GM15510 (cell line): Measurements from ENCODE around the gene INKA2.

ENCODE experiments used
- POLR2A ChIP-seq: IDR thresholded peaks from 3 replicates; pipeline ENCODE4 v1.6.1; 2011; ENCODE audit warnings: borderline replicate concordance; ENCODE audit not compliant: insufficient read length; ENCODE audit errors: extremely low read depth

INKA2 gene

DNA sequence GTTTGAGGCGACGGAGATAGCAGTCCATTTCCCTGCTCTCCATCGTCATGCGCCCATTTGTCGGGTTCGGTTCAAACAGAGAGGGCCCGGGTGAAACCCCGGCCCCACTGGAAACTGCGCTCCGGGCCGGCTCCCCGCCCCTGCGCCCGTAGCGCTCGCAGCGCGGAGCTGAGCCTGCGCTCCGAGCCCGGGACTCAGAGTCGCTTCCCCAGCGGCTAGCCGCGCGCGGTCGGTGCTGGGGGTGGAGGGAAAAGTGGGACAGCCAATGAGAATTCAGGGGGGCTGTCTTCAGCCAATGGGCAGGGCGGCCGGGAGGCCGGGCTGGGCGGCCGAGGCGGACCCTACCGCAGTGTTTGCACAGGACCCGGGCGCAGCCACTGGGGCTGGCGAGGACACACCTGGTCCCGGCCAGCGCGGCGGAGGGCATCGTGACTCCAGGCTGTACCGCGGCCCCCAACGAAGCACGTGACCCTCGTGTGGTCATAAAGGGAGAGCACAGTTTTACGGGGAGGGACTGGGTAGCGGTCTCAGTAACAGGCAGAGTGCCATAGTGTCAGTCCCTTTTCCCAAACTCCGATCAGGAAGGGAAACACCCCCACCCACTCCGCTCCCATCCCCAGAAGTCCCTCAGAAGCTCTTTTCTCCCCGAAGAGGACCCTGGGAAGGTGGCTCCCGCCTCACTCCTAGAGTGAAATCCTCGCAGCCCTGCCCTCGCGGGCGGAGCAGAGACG lies at the start of gene INKA2:
TSS of gene INKA2 (minus strand) at position 202 of the 731 bp plus-strand sequence. CDS start at position 49, 153 bp downstream.
- TF ChIP-seq POLR2A = peak; percentile 72

DNA sequence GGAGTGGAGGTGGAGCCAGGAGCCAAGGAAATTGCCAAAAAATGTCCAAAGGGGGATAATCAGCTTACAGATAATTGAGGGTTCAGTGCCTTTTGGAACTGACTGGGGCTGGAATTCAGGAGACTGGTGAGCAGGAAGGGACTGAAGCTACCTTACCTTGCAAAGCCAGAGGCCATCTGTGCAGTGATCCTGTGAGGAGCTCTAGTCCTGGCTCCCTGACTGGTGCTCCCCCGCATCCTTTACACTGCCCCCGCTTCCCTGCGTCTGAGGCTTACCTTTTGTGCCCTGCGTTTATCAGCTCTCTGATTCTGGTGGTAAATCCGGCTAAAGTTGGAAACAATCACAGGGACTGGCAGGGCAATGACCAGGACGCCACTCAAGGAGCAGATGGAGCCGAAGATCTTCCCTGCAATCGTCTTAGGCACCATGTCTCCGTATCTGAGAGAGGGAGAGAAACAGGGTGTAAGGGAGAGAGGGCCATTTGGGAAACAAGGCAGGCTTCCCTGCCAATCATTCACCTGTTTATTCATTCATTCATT lies 47.5 kb upstream of the INKA2 start:
- TF ChIP-seq POLR2A = no peak

DNA sequence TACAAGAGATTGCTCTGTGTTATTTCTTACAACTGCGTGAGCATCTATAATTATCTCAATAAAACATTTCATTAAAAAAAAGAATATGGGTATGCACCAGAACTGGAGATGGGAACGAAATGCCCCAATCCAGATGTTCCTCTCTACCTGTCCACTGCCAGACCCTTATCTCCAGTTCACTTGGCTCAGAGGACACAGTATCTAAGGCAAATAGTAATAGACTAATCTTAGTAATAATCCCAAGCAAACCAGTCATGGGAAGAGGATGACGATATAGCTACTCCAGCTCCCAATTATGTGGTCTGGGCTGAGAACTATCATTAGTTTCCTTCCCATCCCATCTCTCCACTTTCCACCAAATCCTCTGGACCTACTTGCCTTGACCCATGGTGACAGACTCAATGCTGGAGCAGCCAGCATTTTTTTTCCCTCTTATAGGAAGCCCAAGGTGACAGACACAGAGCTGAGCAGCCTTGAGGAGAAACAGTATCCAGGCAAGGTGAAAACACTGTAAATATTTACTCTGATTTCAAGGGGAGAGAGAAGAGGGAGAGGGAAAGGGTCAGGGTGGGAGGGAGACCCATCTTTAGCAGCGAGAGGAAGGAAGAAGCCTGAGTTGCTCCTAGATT lies 45.2 kb upstream of the INKA2 start:
- no peak for TF ChIP-seq POLR2A

DNA sequence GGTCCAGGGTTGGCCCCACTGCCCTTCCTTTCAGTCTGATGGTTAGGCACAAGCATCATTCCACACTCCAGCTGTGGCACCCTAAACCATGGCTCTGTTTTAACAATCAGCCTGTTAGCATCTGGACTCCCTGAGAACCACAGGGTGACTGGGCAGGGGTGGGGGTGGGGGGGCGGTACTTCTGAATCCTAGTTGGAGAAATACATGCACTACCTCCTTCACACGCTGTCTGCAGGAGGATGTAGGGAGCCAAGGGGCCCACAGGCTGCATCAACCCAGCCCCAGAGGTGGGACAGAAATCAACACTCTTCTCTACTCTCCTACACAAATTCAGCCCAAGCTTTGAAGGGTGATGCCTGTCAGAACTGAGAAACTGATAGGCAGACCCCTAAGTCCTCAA lies 40.4 kb upstream of the INKA2 start:
- no peak for TF ChIP-seq POLR2A

DNA sequence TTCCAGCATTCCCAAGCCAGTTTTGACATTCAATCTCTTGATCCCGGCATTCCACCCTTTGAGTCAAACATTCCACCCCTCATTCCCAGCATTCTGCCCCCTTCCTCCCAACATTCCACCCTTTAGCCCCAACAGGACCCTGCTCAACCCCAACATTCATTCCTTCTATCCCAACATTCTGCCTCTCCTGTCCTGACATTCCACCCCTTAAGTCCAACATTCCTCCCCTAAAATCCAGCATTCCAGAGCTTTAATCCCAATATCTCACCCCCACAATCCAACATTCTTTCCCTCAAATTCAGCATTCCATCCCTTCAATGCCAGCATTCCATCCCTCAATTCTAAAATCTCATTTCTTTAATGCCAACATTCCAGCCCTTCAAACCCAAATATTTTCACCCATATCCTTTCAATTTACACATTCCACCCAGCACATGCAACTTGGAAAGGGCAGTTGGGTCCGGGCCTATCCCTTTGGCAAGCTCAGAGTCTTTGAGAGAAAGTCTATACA lies 39.4 kb upstream of the INKA2 start:
- TF ChIP-seq POLR2A = no peak

DNA sequence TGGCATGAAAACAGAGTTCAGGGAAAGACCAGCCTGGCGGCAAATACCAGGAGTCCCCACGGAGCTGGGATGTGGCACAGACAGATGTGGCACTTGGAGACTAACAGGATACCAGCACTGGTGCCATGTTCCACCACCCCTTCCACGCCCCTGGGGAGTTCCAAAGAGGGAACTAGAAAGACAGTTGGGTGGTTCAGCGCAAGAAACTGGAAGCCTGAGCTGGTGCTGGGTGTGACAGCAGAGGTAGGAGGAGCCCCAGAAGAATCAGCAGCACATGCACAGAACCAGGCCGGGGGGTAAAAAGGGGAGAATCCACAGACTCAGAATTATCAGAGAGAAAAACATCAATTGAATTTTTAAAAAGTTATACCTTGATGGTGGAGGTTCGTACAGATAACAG lies 38.9 kb upstream of the INKA2 start:
- no peak for TF ChIP-seq POLR2A

DNA sequence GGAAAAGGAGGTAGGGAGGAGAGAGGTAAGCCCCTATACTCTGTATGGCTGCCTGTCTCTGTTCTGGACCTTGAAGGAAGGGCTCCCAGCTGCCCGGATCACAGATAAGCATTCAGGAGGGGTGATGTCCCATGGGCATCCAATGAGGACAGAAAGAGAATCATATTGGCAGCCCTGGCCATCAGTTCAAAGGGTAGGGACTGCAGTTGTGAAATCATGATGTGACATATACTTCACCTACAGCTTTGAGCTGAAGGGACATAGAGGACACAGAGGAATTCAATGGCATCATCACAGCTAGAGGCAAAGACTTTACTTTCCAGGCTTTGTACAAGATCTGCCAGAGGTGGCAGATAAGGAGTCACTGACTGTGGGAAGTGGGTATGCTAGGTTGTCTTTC lies 38.1 kb upstream of the INKA2 start:
- TF ChIP-seq POLR2A = no peak

DNA sequence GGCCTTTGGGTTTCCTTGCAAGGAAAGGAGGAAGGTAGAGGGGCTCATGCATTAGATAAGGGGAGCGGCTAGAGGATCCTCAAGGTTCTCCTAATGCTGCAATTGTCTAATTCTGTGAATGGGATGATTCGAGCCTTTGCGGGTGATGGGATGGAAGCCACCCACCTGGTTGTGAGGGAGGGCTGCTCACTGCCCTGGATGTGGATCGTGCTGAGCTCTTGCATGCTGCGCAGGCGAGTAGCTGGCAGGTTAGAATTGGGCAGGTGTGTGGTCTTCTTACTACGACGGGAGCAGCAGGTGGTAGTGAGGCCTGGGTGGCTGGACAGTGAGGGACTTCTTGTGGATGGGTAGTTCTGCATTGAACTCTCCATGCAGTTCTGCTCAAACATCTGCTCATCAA lies 37.7 kb upstream of the INKA2 start:
- TF ChIP-seq POLR2A = no peak

DNA sequence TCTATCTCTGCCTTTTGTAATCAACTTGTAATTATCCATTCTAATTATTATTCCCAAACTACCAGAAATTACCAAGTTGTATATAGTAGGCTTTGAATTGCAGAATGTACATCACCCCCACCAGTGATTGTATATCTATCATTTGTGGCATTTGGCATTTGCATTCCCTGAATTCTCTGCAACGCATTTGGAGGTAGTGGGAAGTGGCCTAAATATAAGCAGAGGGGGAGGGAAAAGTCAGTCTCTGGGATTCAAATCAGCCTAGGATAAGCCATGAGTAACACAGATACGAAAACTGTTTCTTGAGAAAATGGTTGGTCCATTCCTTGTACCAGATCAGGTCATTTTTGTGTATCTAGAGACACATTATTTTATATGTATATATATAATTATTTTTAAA lies 37.2 kb upstream of the INKA2 start:
- no peak for TF ChIP-seq POLR2A

DNA sequence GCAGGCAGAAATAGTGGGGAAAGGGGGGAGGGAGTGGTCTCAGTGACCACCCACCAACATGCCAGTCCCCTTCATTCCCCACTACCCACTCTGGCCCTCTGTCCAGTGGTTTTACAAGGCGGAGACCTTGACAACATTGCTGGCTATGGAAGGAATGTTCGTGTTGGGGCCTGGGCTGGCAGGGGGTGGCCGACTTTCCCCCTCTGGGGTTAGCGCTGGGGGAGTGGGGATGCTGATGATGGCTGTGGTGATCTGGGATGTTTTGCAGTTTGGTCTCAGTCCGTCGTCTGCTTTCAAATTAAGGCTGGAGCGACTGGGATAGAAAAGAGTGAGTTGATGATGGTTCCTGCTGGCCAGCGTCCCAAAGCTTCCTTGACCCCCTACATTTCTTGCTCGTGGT lies 36.8 kb upstream of the INKA2 start:
- TF ChIP-seq POLR2A = no peak

DNA sequence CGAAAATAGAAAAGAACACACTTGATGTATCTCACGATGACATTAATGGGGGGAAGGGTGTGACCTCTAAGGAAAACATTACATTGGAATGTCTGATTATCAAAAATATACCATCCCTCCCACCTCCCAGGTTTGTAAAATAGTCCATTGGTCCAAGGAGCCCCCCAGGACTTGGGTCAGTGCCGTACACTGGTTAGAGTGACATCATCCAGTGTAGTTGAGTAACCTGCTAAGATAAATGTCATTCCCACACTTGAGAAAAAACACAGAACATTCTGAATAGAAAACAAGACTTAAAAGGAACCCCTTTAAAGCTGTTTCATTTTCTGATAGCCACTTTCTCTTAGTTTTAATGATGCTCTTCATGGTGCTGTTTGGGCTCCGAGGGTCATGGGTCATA lies 31.7 kb upstream of the INKA2 start:
- no peak for TF ChIP-seq POLR2A

DNA sequence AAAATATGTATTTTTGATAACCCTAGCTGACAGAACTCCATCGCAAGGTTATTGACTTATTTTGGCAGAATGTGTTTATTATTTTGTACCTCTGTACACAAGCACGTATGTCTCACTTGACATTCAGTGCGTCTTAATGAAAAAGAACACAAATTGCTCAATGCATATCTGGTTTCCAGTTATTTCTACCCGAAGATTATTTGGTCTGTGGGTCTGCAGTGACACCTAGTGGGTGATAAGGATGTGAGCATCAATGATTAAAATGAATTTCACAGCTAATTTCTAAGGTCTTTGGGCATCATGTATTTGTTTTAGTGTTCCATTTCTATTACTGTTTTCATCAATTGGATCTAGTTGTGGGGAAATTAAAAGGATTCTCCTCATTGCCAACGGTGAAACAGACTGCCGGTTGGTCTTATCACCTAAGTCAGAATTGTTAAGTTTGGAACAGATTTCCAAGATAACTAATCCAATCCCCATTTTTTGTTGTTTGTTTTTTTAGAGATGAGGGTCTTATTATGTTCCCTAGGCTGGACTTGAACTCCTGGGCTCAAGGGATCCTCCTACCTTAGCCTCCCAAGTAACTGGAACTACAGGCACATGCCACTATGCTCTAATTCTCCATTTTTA lies 30.4 kb upstream of the INKA2 start:
- no peak for TF ChIP-seq POLR2A

DNA sequence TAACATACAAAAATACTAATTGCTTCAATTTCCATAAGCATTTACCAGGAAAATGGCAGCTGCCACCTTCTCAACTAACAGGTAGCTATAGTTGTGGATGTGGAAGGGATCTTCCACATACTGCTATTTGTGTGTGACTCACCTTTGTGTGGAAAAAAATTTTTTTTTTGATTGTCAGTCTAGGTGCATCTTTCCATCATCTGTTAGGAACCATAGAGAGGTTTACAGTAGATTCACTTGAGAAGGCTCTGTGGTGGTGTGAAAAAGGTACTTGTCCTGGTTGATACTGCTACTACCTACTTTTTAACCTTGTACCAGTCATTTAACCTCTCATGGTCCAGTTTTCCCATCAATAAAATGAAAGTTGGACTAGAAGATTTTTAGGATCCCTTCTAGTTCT lies 29.4 kb upstream of the INKA2 start:
- TF ChIP-seq POLR2A = no peak

DNA sequence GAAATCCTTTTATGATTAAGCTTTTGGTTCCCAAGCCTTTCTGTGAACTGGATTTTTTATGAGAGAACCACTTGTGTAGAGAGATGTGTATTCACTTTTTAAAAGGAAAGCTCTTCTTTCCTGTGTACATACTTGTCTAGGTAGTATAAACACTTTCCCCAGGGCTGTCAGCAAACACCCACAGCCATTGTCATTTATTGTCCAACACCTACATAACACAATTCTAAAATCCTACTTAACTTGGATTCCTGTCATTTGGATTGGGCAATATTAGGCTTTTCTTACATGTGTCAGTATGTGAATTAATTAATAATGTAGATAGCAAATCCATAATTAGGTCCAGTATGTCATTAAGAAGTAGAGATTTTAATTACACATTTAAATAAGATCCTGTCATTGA lies 28.8 kb upstream of the INKA2 start:
- no peak for TF ChIP-seq POLR2A

DNA sequence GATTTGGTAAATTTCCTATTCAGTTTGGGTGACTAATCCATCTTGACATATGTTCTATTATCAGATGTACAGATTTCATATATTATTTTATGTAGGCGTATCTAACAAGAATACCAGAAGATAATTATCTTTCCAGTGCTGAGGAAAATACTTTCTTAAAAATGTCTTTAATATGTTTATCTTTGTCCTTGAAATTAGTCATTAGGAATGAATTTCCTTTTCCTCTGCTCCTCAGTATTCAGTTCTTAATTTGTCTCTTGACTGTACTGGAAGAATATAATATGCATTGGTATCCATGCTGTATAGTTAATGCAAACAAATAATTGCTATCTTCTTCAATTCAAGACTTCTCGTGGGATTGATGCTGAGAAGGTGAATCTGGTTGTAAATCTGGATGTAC lies 23.1 kb upstream of the INKA2 start:
- no peak for TF ChIP-seq POLR2A
